B cell (primary cell): ENCODE data around the gene BMP2K.

ENCODE experiments used
- CTCF ChIP-seq: fragments of 200-600 bp; IDR thresholded peaks from one replicate; pipeline ENCODE4 v1.8.0; 2022; ENCODE audit warnings: antibody characterized with exemption, mild to moderate bottlenecking
- EZH2 ChIP-seq: IDR thresholded peaks from 2 replicates; pipeline ENCODE4 v1.6.1; 2012; ENCODE audit warnings: borderline replicate concordance, low read depth, mild to moderate bottlenecking, moderate library complexity, low read length; ENCODE audit not compliant: insufficient read depth, poor library complexity, severe bottlenecking

- TF ChIP-seq CTCF (no peak), EZH2 (no peak)
Observed at GRCh38 chr4:78780093-78780492, 3.9 kb downstream of the BMP2K start.
